ENCODE data around the gene SH3GLB2.
"Not testable (repeated sequence)": the region's sequence is repeated elsewhere in the genome, so short reads cannot be mapped to it uniquely, and the experiment has no call there.

Gene SH3GLB2

GRCh38 chr9:128998462-128998861 lies 29.7 kb downstream of the SH3GLB2 start:
- DNase-seq (ENCODE audit: low spot score): no peak

DNA sequence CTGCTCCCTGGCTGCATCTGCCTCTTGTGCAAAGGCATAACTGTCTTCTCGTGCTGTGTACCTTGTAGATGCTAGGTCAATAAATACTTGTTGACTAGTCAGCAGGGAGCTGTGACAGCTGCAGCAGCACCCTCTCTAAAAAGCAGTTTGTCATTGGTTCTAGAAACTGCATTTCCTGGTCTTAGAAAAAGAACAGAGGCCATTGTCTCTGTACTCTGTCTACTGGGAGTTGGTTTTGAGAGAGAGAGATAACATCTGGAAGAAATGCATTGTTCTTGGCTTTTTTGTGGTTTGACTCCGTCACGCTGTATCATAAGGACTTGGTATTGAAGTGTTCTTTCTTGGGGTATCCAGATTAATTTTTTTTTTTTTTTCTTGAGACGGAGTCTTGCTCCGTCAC lies 32.3 kb downstream of the SH3GLB2 start:
- DNase-seq (ENCODE audit: low spot score): peak; percentile 49

DNA sequence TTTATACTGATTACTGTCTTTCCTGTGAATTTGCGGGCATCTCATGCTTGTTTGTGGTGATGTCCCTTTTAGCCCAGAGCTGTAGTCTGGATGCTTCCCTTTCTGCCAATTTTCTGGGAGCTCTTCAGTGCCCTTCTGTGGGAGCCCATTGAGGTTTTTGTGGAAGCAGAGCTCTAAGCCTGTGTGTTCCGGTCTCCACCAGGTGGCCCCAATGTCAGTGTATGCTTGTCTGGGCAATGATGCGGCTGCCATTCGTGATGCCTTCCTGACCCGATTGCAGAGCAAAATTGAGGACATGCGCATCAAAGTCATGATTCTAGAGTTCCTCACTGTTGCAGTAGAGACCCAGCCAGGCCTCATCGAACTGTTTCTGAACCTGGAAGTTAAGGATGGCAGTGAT lies 35.1 kb downstream of the SH3GLB2 start:
- peak; percentile 64 for DNase-seq (ENCODE audit: low spot score)

DNA sequence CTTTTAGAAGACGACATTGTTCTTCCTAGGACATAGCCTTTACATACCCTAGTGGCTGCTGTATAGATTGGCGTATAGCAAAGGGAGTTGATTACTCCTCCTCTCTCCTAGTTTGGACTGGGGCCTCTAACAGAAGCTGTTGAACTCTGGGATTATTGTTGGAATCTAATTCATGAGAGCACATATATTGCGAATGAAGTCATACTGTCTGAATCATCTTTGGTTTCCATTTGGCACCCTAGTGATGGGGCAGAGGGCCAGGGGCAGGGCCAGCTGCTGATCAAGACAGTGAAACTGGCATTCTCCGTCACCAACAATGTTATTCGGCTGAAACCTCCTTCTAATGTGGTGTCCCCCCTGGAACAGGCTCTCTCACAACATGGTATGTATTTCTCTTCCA lies 40.3 kb downstream of the SH3GLB2 start:
- peak; percentile 59 for DNase-seq (ENCODE audit: low spot score)

DNA sequence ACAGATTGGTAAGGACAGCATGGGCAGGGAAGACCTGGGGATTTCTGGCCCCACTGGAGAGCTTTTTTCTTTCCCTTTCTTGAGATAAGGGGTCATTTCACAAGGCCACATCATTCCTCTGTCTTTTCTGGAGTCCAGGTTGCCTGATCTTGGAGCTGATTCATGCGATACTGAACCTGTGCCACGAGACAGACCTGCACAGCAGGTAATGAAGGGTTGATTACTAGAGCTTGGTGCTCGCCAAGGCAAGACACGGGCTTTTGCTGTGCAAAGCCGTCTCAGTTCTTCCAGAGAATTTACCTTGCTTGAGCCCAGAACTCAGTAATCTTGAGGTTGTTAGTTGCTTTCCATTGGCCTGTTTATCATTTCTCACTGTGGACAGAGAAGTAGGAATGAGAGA lies 41.5 kb downstream of the SH3GLB2 start:
- no peak for DNase-seq (ENCODE audit: low spot score)

GRCh38 chr9:128983536-128983935 lies 44.6 kb downstream of the SH3GLB2 start:
- no peak for DNase-seq (ENCODE audit: low spot score)

DNA sequence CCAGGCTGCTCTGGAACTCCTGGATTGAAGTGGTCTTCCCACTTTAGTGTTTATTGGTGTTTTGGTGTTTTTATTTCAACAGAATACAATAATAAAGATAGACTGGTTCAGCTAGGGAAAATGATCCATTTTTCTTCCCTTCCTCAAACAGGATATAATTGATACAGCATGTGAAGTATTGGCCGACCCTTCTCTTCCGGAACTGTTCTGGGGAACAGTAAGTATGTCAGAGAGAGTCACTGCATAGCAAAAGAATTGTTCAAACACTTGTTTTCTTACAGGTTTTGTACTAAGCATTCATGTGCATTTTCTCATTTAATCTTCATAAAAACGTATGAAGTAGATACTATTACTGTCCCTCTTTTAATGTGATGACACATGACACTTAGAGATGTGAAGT lies 49.0 kb downstream of the SH3GLB2 start:
- no peak for DNase-seq (ENCODE audit: low spot score)

DNA sequence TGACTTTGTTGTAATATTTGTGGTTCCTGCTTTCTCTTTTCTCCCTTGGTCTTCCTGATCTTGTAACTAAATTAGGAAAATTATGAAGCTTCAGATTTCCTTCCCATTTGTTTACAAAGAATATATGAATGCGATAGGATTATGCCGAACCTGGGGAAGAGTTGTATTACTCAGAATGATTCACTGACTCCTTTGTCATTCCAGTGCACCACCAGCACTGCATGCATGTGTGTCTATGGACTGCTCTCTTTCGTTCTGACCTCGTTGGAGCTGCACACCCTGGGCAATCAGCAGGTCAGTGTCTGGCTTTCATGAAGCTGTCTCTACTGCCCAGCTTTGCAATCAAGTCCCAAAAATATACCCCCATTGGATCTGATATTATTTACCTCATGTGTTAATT lies 55.2 kb downstream of the SH3GLB2 start:
- DNase-seq (ENCODE audit: low spot score): no peak

DNA sequence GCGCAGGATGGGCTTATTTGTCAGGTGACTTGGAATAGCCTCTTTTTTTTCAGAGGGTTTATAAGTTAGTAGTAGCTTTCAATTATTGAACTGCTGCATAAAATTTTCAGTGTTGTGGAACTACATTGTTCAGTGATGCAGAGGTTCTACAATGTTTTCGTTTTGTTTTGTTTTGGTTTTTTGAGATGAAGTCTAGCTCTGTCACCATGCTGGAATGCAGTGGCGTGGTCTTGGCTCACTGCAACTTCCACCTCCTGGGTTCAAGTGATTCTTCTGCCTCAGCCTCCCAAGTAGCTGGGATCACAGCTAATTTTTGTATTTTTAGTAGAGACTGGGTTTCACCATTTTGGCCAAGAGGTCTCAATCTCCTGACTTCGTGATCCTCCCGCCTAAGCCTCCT lies 58.6 kb downstream of the SH3GLB2 start:
- no peak for DNase-seq (ENCODE audit: low spot score)

DNA sequence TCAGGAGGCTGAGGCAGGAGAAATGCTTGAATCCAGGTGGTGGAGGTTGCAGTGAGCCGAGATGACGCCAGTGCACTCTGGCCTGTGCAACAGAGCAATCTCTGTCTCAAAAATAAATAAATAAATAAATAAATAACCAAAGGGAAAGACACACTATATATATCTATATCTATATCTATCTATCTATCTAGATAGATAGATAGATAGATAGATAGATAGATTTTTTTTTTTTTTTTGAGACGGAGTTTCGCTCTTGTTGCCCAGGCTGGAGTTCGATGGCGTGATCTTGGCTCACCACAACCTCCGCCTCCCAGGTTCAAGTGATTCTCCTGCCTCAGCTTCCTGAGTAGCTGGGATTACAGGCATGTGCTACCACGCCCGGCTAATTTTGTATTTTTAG lies 66.7 kb downstream of the SH3GLB2 start:
- DNase-seq (ENCODE audit: low spot score): not testable (repeated sequence)
